ENCODE results near the gene KCNJ12. TPM values are rescaled to one million over a fixed set of nuclear protein-coding genes. Genes with fewer than 3 reads are reported as not detected.
A peak's percentile ranks its signal among the peaks of the same experiment; 100 is the strongest.
"Not testable (repeated sequence)": the region's sequence is repeated elsewhere in the genome, so short reads cannot be mapped to it uniquely, and the experiment has no call there.

The KCNJ12 gene
- total RNA-seq, 4 donors from 2014 or later = 1.5 to 3.2 (median 2.5) TPM

DNA sequence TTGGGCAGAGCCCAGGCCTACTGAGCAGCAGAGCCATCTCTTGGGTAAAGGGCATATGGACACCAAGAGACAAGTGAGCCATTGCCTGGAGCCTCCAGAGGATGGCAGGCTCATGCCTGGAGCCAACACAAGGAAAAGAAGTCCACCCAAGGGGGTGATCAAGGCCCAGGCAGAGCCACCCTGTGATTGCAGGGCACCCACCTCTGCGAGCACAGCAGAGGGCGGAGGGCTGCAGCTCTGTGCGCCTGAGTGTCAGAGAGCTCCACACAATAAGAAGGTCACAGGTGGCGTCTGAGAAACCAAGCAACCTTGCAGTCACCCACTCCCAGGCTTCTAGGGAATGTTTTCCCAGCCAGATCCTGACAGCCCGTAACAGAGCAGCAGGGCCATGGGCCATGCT is 57.8 kb downstream of the KCNJ12 start:
- not testable (repeated sequence) for ATAC-seq (ENCODE audit: low FRiP score); DNase-seq (ENCODE audit: low spot score)

DNA sequence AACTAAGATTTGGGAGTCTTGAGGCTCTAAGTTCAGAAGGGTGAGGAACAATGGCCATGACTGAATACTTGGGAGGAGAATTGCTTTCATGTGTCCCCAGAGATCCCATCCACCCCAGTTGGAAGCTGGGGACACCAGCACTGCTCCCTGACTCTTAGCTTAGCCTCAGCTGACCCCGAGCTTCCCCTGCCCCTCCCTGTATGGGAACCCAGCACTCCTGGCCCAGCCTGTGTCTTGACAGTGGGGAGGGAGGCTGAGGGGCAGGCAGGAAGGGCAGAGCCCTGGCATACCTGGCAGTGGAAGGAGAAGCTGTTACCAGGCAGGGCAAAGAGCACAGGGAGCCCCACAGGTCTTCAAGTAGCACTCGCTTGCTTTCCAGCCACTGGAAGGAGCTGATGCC is 58.8 kb downstream of the KCNJ12 start:
- ATAC-seq (ENCODE audit: low FRiP score); DNase-seq (ENCODE audit: low spot score): not testable (repeated sequence)

DNA sequence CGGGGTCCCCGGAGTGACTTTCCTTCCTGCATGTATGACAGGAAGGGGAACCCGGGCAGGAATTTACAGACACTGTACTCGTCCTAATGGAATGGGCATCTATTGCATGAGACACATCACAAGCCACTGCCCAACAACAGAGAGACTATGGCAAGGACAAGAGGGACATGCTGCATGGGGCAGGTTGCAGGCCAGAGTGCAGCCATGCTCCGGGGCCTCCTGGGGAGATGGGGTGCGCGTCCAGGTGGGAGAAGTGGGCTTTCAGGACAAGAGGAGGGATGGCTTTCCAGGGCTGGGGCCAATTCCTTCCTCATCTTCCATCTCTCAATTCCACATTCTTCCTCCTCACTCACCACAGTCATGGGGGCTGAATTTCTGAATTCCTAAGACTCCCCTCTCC is 60.3 kb downstream of the KCNJ12 start:
- ATAC-seq (ENCODE audit: low FRiP score); DNase-seq (ENCODE audit: low spot score): not testable (repeated sequence)

DNA sequence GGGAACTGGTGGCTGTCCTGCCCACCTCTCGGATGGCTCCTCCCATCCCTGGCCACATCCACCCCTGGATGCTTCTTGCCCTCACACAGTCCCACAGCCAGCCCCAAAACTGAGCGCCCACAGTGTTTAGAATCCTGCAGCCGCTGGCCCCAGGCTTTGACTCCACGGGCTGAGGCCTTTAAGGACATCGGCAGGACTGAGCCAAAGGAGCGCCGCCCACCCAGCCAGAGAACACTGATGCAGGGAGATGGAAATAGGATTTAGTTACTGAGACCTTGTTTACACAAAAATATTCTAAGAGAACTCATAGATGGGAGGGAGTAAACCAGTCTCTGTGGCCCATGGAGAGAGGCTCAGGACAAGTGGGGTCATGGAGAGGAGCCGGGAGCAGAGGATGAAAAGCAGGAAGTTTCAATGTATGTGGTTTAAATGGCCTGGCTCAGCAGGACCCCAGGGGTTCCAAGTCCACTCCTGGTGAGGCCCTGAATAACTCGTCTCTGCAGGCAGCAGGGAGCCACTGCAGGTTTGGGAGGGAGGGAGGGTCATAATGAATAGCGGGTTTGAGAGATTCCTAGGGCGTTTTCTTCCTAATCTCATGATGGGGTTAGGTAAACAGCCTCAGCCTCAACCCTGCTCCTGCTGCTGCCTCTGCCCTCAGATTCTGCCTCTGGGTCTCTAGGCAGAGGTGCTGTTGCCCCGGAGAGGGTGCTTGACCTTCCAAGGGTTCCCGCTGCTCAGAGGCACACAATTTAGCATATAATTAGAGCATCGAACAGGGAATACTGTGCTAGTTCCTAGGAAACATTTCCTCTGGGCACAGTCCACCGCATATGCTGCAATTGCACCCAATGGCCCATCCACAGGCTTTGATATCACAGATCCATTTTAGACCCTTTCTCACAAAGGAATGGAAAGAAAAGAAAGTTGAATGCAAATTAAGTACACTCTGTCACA is 61.0 kb downstream of the KCNJ12 start:
- not testable (repeated sequence) for ATAC-seq (ENCODE audit: low FRiP score); DNase-seq (ENCODE audit: low spot score)

DNA sequence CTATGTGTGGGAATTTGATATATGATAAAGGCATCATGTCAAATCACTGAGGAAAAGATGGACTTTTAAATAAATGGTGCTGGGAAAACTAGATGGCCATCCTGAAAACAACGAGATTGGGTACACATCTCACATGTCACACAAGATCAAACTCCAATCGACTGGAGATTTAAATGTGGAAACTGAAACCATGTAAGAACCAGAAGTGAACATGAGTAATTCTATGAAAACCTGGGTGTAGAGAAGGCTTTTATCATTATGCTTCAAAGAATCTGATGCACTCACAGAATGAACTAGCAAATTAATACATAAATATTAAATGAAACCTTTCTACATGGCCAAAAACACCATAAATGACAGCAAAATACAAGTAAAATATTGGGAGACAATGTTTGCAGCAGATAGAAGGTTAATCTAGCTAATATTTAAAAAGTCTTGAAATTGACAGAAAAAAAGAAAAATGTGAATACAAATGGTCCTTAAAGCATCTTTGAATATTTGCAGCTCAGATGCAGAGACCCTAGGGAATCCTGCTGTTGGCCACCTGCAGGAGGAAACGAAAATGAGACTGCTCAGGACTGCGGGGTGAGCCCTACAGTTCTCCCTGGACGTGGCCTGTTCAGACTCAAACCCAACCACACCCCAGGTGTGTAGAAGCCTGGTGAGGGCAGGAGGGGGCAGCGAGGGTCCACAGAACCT is 62.3 kb downstream of the KCNJ12 start:
- not testable (repeated sequence) for ATAC-seq (ENCODE audit: low FRiP score); DNase-seq (ENCODE audit: low spot score)

DNA sequence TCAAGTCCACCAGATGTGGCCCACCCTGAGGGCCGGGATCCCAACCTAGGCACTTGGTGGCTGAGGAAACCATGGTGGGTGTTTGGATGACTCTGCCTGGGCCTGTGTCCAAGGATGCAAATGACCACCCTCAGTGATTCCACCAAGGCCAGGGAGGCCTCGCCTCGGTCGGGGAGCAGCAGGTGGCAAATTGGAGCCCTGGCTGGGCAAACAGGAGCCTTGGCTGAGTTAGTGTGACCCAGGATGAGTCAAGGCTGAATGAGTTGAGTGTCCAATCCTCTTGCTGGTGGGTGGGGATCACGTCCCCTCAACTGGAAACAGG is 62.8 kb downstream of the KCNJ12 start:
- not testable (repeated sequence) for DNase-seq (ENCODE audit: low spot score); ATAC-seq (ENCODE audit: low FRiP score)

DNA sequence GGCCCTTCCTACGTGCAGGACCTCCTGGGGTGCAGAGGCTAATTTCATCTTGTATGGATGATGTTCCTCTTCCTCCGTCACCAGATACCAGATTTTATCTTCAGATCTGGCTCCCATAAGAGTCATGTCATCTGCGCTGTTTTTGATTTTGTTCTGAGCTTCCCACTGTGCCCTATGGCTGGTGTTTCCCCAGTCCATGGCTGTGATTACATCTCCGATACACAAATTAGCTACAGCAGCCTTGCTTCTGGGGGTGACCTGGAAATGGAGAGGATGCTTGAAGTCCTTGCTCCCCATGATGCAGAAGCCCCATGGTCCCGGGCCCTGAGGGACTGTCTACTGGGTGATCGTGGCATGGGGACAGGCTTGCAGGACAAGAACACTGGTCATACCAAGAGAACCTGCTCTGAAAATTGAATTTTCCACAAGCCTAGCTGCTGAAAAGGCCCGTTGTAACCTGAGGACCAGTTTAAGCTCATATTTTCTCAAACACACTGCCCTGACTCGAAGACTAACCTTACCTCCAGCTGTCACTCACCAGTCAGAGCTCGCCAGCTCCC is 69.0 kb downstream of the KCNJ12 start:
- DNase-seq (ENCODE audit: low spot score) = no peak
- no peak for ATAC-seq (ENCODE audit: low FRiP score)
- TF ChIP-seq, protein P1, sequence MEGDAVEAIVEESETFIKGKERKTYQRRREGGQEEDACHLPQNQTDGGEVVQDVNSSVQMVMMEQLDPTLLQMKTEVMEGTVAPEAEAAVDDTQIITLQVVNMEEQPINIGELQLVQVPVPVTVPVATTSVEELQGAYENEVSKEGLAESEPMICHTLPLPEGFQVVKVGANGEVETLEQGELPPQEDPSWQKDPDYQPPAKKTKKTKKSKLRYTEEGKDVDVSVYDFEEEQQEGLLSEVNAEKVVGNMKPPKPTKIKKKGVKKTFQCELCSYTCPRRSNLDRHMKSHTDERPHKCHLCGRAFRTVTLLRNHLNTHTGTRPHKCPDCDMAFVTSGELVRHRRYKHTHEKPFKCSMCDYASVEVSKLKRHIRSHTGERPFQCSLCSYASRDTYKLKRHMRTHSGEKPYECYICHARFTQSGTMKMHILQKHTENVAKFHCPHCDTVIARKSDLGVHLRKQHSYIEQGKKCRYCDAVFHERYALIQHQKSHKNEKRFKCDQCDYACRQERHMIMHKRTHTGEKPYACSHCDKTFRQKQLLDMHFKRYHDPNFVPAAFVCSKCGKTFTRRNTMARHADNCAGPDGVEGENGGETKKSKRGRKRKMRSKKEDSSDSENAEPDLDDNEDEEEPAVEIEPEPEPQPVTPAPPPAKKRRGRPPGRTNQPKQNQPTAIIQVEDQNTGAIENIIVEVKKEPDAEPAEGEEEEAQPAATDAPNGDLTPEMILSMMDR (IDR thresholded peaks at IDR 0.05) = no peak

DNA sequence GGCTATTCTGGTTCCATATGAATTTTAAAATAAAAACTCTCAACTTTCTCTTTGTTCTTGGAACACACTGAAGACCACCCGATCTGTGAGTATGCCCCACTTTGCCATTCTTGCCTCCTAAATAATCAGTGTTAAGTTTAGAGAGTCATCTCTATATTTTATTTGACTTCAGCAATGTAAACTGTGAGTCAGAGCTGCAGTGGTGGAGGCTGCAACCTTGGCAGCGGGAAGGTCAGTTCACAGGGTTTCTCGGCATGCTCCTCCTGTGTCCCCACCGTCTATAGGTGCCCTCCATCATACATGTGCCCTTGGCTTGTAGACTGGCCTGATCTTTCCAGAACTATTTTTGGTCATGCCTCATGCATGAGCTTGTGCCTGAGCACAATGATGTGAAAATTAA is 71.4 kb downstream of the KCNJ12 start:
- not testable (repeated sequence) for ATAC-seq (ENCODE audit: low FRiP score); DNase-seq (ENCODE audit: low spot score)

DNA sequence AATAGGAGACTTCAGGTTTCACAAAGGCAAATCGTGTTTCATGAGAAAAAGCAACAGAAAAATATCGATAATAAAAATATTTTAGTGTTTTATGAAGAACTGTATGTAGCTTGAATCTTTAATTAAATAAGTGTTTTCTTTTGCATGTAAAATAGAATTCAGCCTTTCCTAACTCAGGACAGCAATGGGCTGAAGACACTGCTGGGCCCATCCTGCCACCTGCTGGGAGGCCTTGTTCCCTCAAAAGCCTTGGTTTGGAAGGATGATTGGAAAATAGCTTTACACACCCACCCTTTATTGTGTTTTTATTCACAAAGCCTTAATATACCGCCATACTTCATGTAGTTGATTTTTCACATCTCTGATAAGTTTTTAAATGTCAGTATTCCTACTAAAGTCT is 73.7 kb downstream of the KCNJ12 start:
- not testable (repeated sequence) for ATAC-seq (ENCODE audit: low FRiP score); DNase-seq (ENCODE audit: low spot score)

DNA sequence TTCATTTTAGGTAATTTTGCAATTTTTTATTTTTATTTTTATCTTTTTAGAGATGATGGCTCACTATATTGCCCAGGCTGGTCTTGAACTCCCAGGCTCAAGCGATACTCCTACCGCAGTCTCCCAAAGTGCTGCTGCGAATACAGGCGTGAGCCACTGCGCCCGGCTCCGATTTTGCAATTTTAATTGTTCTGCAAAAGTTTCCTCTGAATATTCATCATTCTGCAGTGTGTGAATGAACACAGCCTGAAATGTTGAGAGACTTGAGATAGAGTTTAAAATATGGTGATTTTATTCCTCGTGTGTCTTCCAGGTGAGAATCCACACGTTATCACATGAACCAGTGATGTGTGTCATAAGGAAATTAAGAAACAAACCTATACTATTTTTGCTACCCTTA is 75.8 kb downstream of the KCNJ12 start:
- TF ChIP-seq, protein P1 (IDR thresholded peaks at IDR 0.05) = no peak
- ATAC-seq (ENCODE audit: low FRiP score) = no peak

DNA sequence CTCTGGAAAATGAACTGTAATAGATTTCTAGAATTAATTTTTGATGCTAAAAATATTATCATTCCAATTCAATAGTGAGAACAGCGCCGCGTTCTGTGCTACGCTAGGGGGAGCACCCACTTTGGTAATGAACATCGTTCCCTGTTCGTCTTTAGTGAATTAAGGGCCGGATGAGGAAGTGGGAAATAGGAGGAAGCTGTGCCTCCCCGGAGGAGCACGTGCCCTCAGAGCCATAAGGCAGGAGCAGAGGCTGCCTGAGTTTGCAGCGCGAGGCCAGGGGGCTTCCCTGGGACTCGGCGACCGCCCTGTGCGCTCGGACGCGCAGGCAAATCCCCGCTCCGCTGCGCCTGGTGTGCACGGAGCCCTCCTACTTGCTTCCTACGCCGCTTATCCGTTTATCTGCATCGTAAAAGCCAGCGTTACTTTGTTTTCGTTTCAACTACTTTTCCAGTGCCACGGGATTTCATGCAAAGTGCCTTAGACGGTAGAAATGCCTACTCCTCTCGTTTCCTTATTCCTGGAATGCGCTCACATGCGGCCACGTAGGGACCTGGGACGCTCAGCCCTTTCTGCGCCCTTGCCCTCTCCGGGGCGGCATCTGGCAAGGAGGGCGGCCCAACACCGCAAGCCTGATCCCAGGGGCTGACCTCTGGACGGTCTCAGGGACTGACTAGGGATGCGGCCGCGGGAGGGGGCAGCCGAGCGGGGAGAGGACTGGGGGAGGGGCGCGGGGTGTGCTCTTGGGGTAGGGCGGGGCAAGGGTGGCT is 76.4 kb downstream of the KCNJ12 start:
- TF ChIP-seq, protein P1 (IDR thresholded peaks at IDR 0.05) = no peak
- DNase-seq (ENCODE audit: low spot score) = no peak

More for the DNA sequence above, 75.8 kb downstream of the KCNJ12 start:
- no peak for DNase-seq (ENCODE audit: low spot score)

More for the DNA sequence above, 76.4 kb downstream of the KCNJ12 start:
- ATAC-seq (ENCODE audit: low FRiP score) = peak; percentile 50
